Measurements from ENCODE around the gene HMCES. TPM values are rescaled to one million over a fixed set of nuclear protein-coding genes. Genes with fewer than 3 reads are reported as not detected.

HMCES gene
- total RNA-seq, 2 experiments from 2014 or later: 54.5 to 57.8 TPM

- H3K4me3 Mint-ChIP-seq: no peak overlapping the region
- no peak overlapping the region for H3K27ac Mint-ChIP-seq
- TF ChIP-seq CTCF (IDR thresholded peaks at IDR 0.05): no peak
- H3K4me1 Mint-ChIP-seq (ENCODE audit: low read depth): no peaks in the 10 kb centered on the region
- DNase-seq: no peak
- no peak for ATAC-seq
- CTCF ChIA-PET: interaction anchor here (1.0 to 1.5 kb wide), 3 partner anchors 11 to 73 kb away, joined by 3 read pairs; a partner anchor contains a TSS
- POLR2A ChIA-PET: interaction anchor here (1.9 kb wide), 1 partner anchor 10 kb away, joined by 11 read pairs; a partner anchor contains a TSS
- no peaks in the 10 kb centered on the region for H3K36me3 Mint-ChIP-seq (ENCODE audit: low read depth)
- H3K27me3 Mint-ChIP-seq: no peaks in the 10 kb centered on the region
- H3K9me3 Mint-ChIP-seq: no peaks in the 10 kb centered on the region
- intact Hi-C loops (cut with micrococcal nuclease): no loop called here
These were observed 47.9 kb downstream of the HMCES start for GRCh38 chr3:129326595-129326994.

- no peaks in the 10 kb centered on the region for H3K4me1 Mint-ChIP-seq (ENCODE audit: low read depth)
- H3K36me3 Mint-ChIP-seq (ENCODE audit: low read depth): no peaks in the 10 kb centered on the region
- no peak for TF ChIP-seq CTCF (IDR thresholded peaks at IDR 0.05)
- intact Hi-C loops (cut with micrococcal nuclease): no loop called here
- ATAC-seq: no peak
- no peaks in the 10 kb centered on the region for H3K27me3 Mint-ChIP-seq
- H3K4me3 Mint-ChIP-seq: no peak overlapping the region
- H3K27ac Mint-ChIP-seq: no peak overlapping the region
- ChIA-PET POLR2A (interaction anchor here (1.9 kb wide), 1 partner anchor 11 kb away, joined by 11 read pairs; a partner anchor contains a TSS), CTCF (interaction anchor here (1.0 to 1.5 kb wide), 3 partner anchors 11 to 72 kb away, joined by 3 read pairs; a partner anchor contains a TSS)
- no peak for DNase-seq
- H3K9me3 Mint-ChIP-seq: no peaks in the 10 kb centered on the region
These were observed 48.8 kb downstream of the HMCES start for GRCh38 chr3:129327510-129327909.

- no peak for ATAC-seq
- no peaks in the 10 kb centered on the region for H3K9me3 Mint-ChIP-seq
- H3K4me3 Mint-ChIP-seq: no peak overlapping the region
- no peak for DNase-seq
- CTCF ChIA-PET: interaction anchor here (1.7 kb wide), 1 partner anchor 11 kb away, joined by 7 read pairs; no protein-coding TSS in a partner anchor
- intact Hi-C loops (cut with micrococcal nuclease): no loop called here
- H3K27me3 Mint-ChIP-seq: no peaks in the 10 kb centered on the region
- TF ChIP-seq CTCF (IDR thresholded peaks at IDR 0.05): no peak
- POLR2A ChIA-PET: interaction anchor here (3.0 kb wide), 1 partner anchor 13 kb away, joined by 19 read pairs; a partner anchor contains a TSS
- H3K4me1 Mint-ChIP-seq (ENCODE audit: low read depth): no peaks in the 10 kb centered on the region
- no peak overlapping the region for H3K27ac Mint-ChIP-seq
- H3K36me3 Mint-ChIP-seq (ENCODE audit: low read depth): no peaks in the 10 kb centered on the region
These were observed 51.2 kb downstream of the HMCES start for GRCh38 chr3:129329858-129330257.

GRCh38 chr3:129330409-129330808 is 51.7 kb downstream of the HMCES start:
- Mint-ChIP-seq H3K4me1 (ENCODE audit: low read depth) (no peaks in the 10 kb centered on the region), H3K4me3 (no peak overlapping the region), H3K27me3 (no peaks in the 10 kb centered on the region), H3K36me3 (ENCODE audit: low read depth) (no peaks in the 10 kb centered on the region), H3K27ac (no peak overlapping the region), H3K9me3 (no peaks in the 10 kb centered on the region)
- ChIA-PET POLR2A (interaction anchor here (3.0 kb wide), 1 partner anchor 14 kb away, joined by 19 read pairs; a partner anchor contains a TSS), CTCF (interaction anchor here (0.8 kb wide), 1 partner anchor 52 kb away, joined by 3 read pairs; no protein-coding TSS in a partner anchor)
- TF ChIP-seq CTCF (IDR thresholded peaks at IDR 0.05): no peak
- peak; percentile 17 for ATAC-seq
- intact Hi-C loops (cut with micrococcal nuclease): no loop called here
- DNase-seq: no peak

GRCh38 chr3:129333891-129334290 is 55.2 kb downstream of the HMCES start:
- TF ChIP-seq CTCF (IDR thresholded peaks at IDR 0.05): no peak
- Mint-ChIP-seq H3K9me3 (no peaks in the 10 kb centered on the region), H3K4me3 (no peak overlapping the region), H3K36me3 (ENCODE audit: low read depth) (no peaks in the 10 kb centered on the region), H3K27ac (no peak overlapping the region), H3K4me1 (ENCODE audit: low read depth) (no peaks in the 10 kb centered on the region), H3K27me3 (no peaks in the 10 kb centered on the region)
- ATAC-seq: no peak
- no peak for DNase-seq
- ChIA-PET CTCF (interaction anchor here (0.9 kb wide), 1 partner anchor 10 kb away, joined by 3 read pairs; no protein-coding TSS in a partner anchor), POLR2A (interaction anchor here (0.6 to 3.4 kb wide), 2 partner anchors 18 to 395 kb away, joined by 3 to 14 read pairs; a partner anchor contains a TSS)
- intact Hi-C loops (cut with micrococcal nuclease): no loop called here
